ENCODE results near the gene LRRFIP1. TPM values are rescaled to one million over a fixed set of nuclear protein-coding genes. Genes with fewer than 3 reads are reported as not detected.

LRRFIP1 gene
- total RNA-seq, 2 experiments from 2014 or later: 158 to 164 TPM

- POLR2A ChIA-PET: no interaction called here
- Mint-ChIP-seq H3K9me3 (no peaks in the 10 kb centered on the region), H3K4me1 (peaks cover 2% of the 10 kb centered on the region), H3K27ac (no peak overlapping the region), H3K27me3 (peaks cover 19% of the 10 kb centered on the region), H3K4me3 (no peak overlapping the region), H3K36me3 (no peaks in the 10 kb centered on the region)
- DNase-seq: no peak
- no peak for ATAC-seq (ENCODE audit: low read depth)
Observed at GRCh38 chr2:237816531-237816930, 189.1 kb downstream of the LRRFIP1 start.

- DNase-seq: no peak
- H3K27me3 Mint-ChIP-seq: peaks cover 8% of the 10 kb centered on the region
- H3K9me3 Mint-ChIP-seq: no peaks in the 10 kb centered on the region
- no peak overlapping the region for H3K4me3 Mint-ChIP-seq
- H3K27ac Mint-ChIP-seq: no peak overlapping the region
- H3K36me3 Mint-ChIP-seq: no peaks in the 10 kb centered on the region
- POLR2A ChIA-PET: no interaction called here
- ATAC-seq (ENCODE audit: low read depth): no peak
- H3K4me1 Mint-ChIP-seq: peaks cover 2% of the 10 kb centered on the region
Observed at GRCh38 chr2:237818066-237818473, 190.7 kb downstream of the LRRFIP1 start.

GRCh38 chr2:237819231-237819630 lies 191.8 kb downstream of the LRRFIP1 start:
- Mint-ChIP-seq H3K36me3 (no peaks in the 10 kb centered on the region), H3K27me3 (peaks cover 8% of the 10 kb centered on the region), H3K4me3 (no peak overlapping the region), H3K4me1 (peaks cover 2% of the 10 kb centered on the region), H3K9me3 (no peaks in the 10 kb centered on the region), H3K27ac (no peak overlapping the region)
- POLR2A ChIA-PET: no interaction called here
- ATAC-seq (ENCODE audit: low read depth): no peak
- DNase-seq: no peak

GRCh38 chr2:237820421-237820820 lies 193.0 kb downstream of the LRRFIP1 start:
- H3K4me1 Mint-ChIP-seq: peaks cover 2% of the 10 kb centered on the region
- ATAC-seq (ENCODE audit: low read depth): no peak
- no peak overlapping the region for H3K27ac Mint-ChIP-seq
- H3K27me3 Mint-ChIP-seq: peaks cover 12% of the 10 kb centered on the region
- POLR2A ChIA-PET: no interaction called here
- no peaks in the 10 kb centered on the region for H3K9me3 Mint-ChIP-seq
- no peaks in the 10 kb centered on the region for H3K36me3 Mint-ChIP-seq
- no peak overlapping the region for H3K4me3 Mint-ChIP-seq
- DNase-seq: no peak

GRCh38 chr2:237823544-237823943 lies 196.2 kb downstream of the LRRFIP1 start:
- H3K36me3 Mint-ChIP-seq: no peaks in the 10 kb centered on the region
- DNase-seq (no peak), ATAC-seq (ENCODE audit: low read depth) (no peak)
- no peak overlapping the region for H3K27ac Mint-ChIP-seq
- H3K27me3 Mint-ChIP-seq: peaks cover 5% of the 10 kb centered on the region
- no peaks in the 10 kb centered on the region for H3K9me3 Mint-ChIP-seq
- POLR2A ChIA-PET: no interaction called here
- H3K4me3 Mint-ChIP-seq: no peak overlapping the region
- peaks cover 2% of the 10 kb centered on the region for H3K4me1 Mint-ChIP-seq

- DNase-seq: no peak
- no peaks in the 10 kb centered on the region for H3K36me3 Mint-ChIP-seq
- peaks cover 1% of the 10 kb centered on the region for H3K4me1 Mint-ChIP-seq
Observed at GRCh38 chr2:237824085-237824484, 196.7 kb downstream of the LRRFIP1 start.

GRCh38 chr2:237827421-237827987 lies 200.1 kb downstream of the LRRFIP1 start:
- Mint-ChIP-seq H3K27me3 (peaks cover 13% of the 10 kb centered on the region), H3K27ac (no peak overlapping the region)

More at GRCh38 chr2:237824085-237824484, 196.7 kb downstream of the LRRFIP1 start:
- POLR2A ChIA-PET: no interaction called here
- no peak for ATAC-seq (ENCODE audit: low read depth)
- no peak overlapping the region for H3K27ac Mint-ChIP-seq
- H3K9me3 Mint-ChIP-seq: no peaks in the 10 kb centered on the region
- H3K27me3 Mint-ChIP-seq: peaks cover 7% of the 10 kb centered on the region
- no peak overlapping the region for H3K4me3 Mint-ChIP-seq

More at GRCh38 chr2:237827421-237827987, 200.1 kb downstream of the LRRFIP1 start:
- H3K4me1 Mint-ChIP-seq: peaks cover 6% of the 10 kb centered on the region
- ATAC-seq (ENCODE audit: low read depth): no peak
- DNase-seq: no peak
- POLR2A ChIA-PET: no interaction called here
- no peaks in the 10 kb centered on the region for H3K36me3 Mint-ChIP-seq
- no peak overlapping the region for H3K4me3 Mint-ChIP-seq
- no peaks in the 10 kb centered on the region for H3K9me3 Mint-ChIP-seq

Other genes with a start within 250 kb of the LRRFIP1 start
- under 1 TPM; 0.19 to 0.45 TPM for gene COL6A3, start 213.4 kb upstream of the LRRFIP1 start, total RNA-seq
- gene MLPH, start 140.3 kb upstream of the LRRFIP1 start, total RNA-seq: not detected
- gene PRLH, start 61.0 kb upstream of the LRRFIP1 start, total RNA-seq: not detected
- not detected for gene RAB17, start 36.9 kb upstream of the LRRFIP1 start, total RNA-seq
- 1 to 10 TPM; 1.1 to 1.2 TPM for gene RBM44, start 171.2 kb downstream of the LRRFIP1 start, total RNA-seq
- 1 to 10 TPM in 1 of 2 experiments, under 1 TPM in 1; 0.68 to 1.1 TPM for gene RAMP1, start 232.0 kb downstream of the LRRFIP1 start, total RNA-seq